NCI-H1048 (cell line): ENCODE results near the gene MGAT2.
"Not testable (repeated sequence)": the region's sequence is repeated elsewhere in the genome, so short reads cannot be mapped to it uniquely, and the experiment has no call there.

Experiments used
- DNase-seq: peaks from one replicate; lab custom pipeline; 2025; lab: John Stamatoyannopoulos, UW

The MGAT2 gene

DNA sequence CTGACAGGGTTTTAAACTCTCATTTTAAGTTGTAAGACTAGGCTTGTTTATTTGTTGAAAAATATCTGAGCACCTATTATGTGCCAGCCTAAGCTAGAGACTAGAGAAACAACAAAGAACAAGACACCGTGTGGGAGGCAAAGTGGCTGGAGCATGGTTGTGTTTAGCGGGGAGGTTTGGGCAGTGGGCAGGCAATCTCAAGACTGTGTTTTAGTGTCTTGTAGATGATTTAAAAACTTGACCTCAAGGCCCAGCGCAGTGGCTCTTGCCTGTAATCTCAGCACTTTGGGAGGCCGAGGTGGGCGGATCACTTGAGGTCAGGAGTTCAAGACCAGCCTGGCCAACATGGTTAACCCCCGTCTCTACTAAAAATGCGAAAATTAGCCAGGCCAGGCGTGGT is 7.9 kb upstream of the MGAT2 start:
- DNase-seq, result no peak

DNA sequence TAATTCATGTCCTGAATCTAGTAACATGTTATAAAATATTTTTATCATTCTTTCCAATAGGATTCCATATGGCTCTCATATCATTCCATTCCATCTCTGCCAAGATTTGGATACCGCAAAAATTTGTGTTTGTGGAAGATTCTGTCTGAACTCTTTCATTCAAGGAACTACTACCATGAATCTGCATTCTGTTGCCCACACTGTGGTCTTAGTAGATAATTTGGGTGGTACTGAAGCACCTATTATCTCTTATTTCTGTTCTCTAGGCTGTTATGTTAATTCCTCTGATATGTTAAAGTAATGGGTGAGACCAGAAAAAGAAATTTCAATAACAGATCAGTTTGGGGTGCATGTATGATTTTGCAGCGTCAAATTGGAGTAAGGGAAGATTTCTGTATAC is 6.4 kb upstream of the MGAT2 start:
- no peak for DNase-seq

DNA sequence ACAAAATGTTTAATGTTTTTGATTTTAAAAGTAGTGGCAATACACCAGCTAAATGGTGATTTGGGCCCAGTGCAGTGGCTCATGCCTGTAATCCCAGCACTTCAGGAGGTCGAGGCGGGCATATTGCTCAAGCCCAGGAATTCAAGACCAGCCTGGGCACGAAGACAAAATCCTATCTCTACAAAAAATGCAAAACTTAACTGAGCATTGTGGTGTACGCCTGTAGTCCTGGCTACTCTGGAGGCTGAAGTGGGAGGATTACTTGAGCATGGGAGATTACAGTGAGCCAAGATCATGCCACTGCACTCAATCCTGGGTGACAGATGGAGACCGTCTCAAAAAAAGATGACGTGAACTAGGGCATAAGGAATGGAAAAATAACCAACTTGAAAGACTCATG is 4.8 kb upstream of the MGAT2 start:
- no peak for DNase-seq

DNA sequence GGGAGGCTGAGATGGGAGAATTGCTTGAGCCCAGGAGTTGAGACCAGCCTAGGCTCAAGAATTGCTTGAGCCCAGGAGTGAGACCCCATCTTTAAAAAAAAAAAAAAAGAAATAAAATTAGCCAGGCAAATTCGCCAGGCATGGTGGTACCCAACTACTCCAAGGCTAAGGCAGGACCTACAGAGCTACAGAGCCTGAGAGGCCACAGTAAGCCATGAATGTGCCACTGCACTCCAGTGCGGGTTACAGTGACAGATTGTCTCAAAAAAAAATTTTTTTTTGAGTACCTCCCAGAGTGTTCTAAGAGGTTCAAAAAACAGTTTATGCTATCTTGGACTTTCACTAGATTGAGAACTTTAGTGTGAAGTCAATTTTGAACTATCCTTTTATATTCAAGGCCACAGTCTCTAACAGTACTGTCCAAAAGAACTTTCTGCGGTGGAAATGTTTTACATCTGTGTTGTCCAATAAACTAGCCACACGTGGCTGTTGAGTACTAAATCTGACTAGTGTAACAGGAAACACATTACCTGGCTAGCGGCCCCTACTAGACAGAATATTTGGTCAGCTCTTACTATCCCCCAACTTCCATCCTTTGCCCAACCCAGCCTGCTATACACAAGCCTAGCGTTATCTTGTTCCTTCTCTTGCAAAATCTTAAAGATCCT is 2.6 kb upstream of the MGAT2 start:
- no peak for DNase-seq

- not testable (repeated sequence) for DNase-seq
Observed at GRCh38 chr14:49619273-49619672, 1.3 kb upstream of the MGAT2 start.

- DNase-seq, result no peak
Observed at GRCh38 chr14:49619730-49620129, 869 bp upstream of the MGAT2 start.

GRCh38 chr14:49621114-49621881 is 699 bp downstream of the MGAT2 start:
- DNase-seq, result peak; percentile 21

DNA sequence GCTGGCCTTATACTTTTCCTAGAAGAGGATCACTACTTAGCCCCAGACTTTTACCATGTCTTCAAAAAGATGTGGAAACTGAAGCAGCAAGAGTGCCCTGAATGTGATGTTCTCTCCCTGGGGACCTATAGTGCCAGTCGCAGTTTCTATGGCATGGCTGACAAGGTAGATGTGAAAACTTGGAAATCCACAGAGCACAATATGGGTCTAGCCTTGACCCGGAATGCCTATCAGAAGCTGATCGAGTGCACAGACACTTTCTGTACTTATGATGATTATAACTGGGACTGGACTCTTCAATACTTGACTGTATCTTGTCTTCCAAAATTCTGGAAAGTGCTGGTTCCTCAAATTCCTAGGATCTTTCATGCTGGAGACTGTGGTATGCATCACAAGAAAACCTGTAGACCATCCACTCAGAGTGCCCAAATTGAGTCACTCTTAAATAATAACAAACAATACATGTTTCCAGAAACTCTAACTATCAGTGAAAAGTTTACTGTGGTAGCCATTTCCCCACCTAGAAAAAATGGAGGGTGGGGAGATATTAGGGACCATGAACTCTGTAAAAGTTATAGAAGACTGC is 1.5 kb downstream of the MGAT2 start:
- no peak for DNase-seq

- no peak for DNase-seq
Observed at GRCh38 chr14:49623387-49623786, 2.8 kb downstream of the MGAT2 start.

- no peak for DNase-seq
Observed at GRCh38 chr14:49623941-49624839, 3.6 kb downstream of the MGAT2 start.

DNA sequence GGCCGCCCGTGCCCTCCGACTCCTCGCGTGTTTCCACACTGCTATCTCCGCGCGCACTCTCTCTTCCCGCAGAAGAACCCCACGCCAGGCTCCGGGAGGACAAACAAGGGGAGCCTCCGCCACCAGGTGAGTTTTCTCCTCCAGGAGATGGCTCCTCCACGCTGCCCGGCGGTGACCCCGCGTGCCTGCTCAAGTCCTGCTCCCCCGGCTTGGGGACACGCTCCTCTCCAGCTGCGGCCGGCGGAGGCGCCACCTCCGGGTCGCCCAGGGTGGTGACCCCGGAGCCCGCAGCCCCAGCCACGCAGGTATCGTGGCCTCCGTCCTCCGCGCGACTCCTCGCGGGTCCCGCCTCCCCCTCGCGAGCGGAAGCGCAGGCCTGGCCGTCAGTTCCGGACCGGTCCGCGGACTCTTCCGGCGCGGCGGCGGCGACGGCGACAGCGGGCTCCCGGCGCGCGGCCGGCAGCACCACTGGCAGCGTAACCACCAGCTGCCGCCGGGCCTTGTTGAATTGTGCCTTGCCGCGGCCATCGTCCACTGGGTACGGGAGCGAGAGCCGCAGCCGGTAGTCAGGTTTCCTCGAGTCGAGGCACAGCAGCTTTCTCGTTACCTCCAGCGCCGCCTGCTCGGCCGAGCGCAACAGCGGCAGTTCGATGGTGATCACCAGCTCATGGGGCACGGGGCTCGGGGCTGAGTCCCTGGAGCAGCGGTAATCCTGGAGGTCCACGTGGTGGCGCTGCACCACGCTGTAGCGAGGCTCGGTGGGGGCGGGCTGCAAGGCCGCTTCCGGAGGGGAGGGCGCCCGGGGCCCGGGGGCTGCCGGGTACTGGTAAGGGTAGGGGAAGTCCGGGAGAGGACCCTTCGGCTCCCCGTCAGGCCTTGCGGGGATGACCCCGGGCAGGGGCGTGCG is 13.3 kb downstream of the MGAT2 start:
- DNase-seq, result peak; percentile 86

GRCh38 chr14:49634547-49635334 is 14.1 kb downstream of the MGAT2 start, which contains the start of gene DNAAF2:
Gene DNAAF2 (minus strand): TSS chr14:49635244. CDS start chr14:49635149, 95 bp downstream.
- peak; percentile 32 for DNase-seq

DNA sequence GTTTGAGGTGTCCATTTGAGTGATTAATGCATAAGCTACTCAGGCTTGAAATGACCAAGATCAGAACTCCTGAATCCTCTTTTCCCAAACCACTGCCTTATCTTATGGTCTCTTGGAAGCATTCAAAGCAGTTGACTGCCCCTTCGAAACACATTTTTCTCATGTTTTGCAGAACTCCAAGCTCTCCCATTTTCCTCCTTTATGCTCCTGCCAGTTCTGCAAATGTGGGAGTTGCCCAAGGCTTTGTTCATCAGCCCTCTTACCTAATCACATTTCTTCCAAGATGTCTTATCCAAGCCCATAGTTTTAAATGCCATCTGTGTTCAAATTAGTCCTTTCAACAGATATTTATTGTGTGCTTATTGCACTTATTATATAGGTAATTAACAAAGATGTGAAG is 16.3 kb downstream of the MGAT2 start:
- no peak for DNase-seq

GRCh38 chr14:49637534-49638078 is 17.0 kb downstream of the MGAT2 start:
- DNase-seq, result no peak

- DNase-seq, result no peak
Observed at GRCh38 chr14:49640540-49641417, 20.2 kb downstream of the MGAT2 start.

DNA sequence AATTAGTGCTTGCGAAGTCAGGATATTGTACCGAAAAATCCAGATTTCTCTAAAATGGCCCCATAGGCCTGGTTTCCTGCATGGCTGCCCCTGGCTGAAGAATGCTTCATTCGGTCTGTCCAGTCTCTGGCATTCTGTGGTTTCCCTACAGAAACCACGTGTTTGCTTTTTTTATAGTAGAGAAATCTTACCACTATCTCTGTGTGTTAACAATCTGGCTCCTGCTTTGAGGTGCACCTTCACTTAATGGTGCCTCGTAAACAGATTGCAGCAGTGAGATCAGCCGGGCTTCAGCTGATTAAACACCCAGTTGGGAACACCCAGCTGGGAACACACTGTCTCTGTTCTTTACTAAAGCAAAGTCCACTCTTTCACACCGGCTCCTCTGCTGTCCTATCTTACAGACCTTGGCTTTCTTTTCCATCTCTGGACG is 21.1 kb downstream of the MGAT2 start:
- no peak for DNase-seq

DNA sequence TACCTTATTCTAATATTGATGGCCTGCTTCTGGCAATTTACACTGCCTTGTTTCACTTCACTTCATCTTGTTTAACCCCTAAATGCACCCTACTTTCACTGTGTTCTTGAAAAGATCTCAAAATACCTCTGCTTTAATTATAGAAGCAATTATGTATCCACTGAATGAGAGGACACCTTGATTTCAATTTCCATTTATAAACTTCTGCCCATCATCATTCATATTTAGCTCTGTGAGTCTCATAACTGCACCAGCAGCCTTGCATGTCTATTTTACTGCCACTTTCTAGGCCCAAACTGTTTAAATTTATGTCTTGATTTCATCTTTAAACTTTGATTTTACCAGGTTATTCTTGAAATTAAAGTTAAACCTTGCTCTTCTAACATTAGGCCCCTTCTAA is 21.6 kb downstream of the MGAT2 start:
- DNase-seq, result no peak

DNA sequence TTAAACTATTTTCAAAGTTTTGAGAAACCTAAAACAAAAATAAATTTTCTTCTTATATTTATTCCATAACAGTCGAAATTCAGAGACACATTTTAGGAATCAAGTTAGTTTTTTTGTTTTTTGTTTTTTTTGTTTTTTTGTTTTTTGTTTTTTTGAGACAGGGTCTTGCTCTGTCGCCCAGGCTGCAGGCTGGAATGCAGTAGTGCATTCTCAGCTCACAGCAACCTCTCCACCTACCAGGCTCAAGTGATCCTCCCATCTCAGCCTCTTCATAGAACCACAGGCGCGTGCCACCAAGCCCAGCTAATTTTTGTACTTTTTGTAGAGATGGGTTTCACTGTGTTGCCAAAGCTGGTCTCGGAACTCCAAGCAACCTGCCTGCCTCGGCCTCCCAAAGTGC is 32.9 kb downstream of the MGAT2 start:
- no peak for DNase-seq

GRCh38 chr14:49654511-49654910 is 33.9 kb downstream of the MGAT2 start:
- DNase-seq, result no peak
